Smooth muscle cell (in vitro differentiated cells): ENCODE measurements around the gene FGF14. TPM values are rescaled to one million over a fixed set of nuclear protein-coding genes. Genes with fewer than 3 reads are reported as not detected.

Experiments used
- DNase-seq: peaks from one replicate; lab custom pipeline; 2025; ENCODE audit not compliant: unreplicated experiment; lab: John Stamatoyannopoulos, UW
- H2AFZ ChIP-seq: fragments of 200-600 bp; sonication (generic); 2 replicates; pipeline ENCODE4 v1.6.0; 2016; ENCODE audit warnings: antibody characterized with exemption, low read depth, mild to moderate bottlenecking
- H3F3A ChIP-seq: fragments of 200-600 bp; sonication (generic); 2 replicates; pipeline ENCODE4 v1.6.0; 2017; ENCODE audit warnings: antibody characterized with exemption, low read depth
- H3K27ac ChIP-seq: fragments of 200-600 bp; sonication (generic); 2 replicates; pipeline ENCODE4 v1.5.1; 2016; ENCODE audit warnings: low read depth, mild to moderate bottlenecking
- H3K27me3 ChIP-seq: fragments of 200-600 bp; sonication (generic); 2 replicates; pipeline ENCODE4 v1.6.1; 2016; ENCODE audit warnings: low read depth, mild to moderate bottlenecking
- H3K36me3 ChIP-seq: fragments of 200-600 bp; sonication (generic); 2 replicates; pipeline ENCODE4 v1.5.1; 2016; ENCODE audit warnings: low read depth
- H3K4me1 ChIP-seq: fragments of 200-600 bp; sonication (generic); 2 replicates; pipeline ENCODE4 v1.5.1; 2016; ENCODE audit warnings: low read depth
- H3K4me2 ChIP-seq: fragments of 200-600 bp; sonication (generic); 2 replicates; pipeline ENCODE4 v1.6.0; 2016; ENCODE audit warnings: mild to moderate bottlenecking
- H3K4me3 ChIP-seq: fragments of 200-600 bp; sonication (generic); 2 replicates; pipeline ENCODE4 v1.5.1; 2016; ENCODE audit warnings: mild to moderate bottlenecking
- H3K79me2 ChIP-seq: fragments of 200-600 bp; sonication (generic); 2 replicates; pipeline ENCODE4 v1.6.0; 2016; ENCODE audit warnings: low read depth, mild to moderate bottlenecking
- H3K9ac ChIP-seq: fragments of 200-600 bp; sonication (generic); 2 replicates; pipeline ENCODE4 v1.6.0; 2016; ENCODE audit warnings: low read depth
- H3K9me3 ChIP-seq: fragments of 200-600 bp; sonication (generic); replicated peaks from 2 replicates; pipeline ENCODE4 v1.5.1; 2016; ENCODE audit warnings: low read depth
- H4K20me1 ChIP-seq: fragments of 200-600 bp; sonication (generic); 2 replicates; pipeline ENCODE4 v1.6.0; 2016; ENCODE audit warnings: low read depth
- WGBS: methylation state at CpG from one replicate; pipeline ENCODE4 v1.1.7; 2016; ENCODE audit warnings: low lambda C conversion rate; 5-methylcytosine and 5-hydroxymethylcytosine counted together
- polyA plus RNA-seq: library from polyadenylated mRNA; unstranded; fragments of >200 nt; fragmentation: Nextera tagmentation; extraction: Ambion mirVana; gene quantifications from 2 replicates; pipeline ENCODE4 v1.2.1, GENCODE V29; 2016
- total RNA-seq: library from RNA; depleted of rRNA; stranded (reverse); fragments of >200 nt; gene quantifications from 2 replicates; pipeline ENCODE4 v1.2.3, GENCODE V29; 2014
- TF ChIP-seq, protein P1 (sequence below): fragments of 200-600 bp; sonication (generic); IDR thresholded peaks from 2 replicates; pipeline ENCODE4 v1.5.1; 2017; ENCODE audit warnings: borderline replicate concordance, mild to moderate bottlenecking, antibody characterized with exemption; ENCODE audit not compliant: insufficient read depth, poor library complexity, severe bottlenecking

Gene FGF14
- total and polyA plus RNA-seq, 2 experiments from 2014 or later: 0.23 TPM; not detected in 1

- no peaks in the 10 kb centered on the region for H4K20me1 ChIP-seq
Measured at GRCh38 chr13:102132777-102133295, 269.0 kb downstream of the FGF14 start.

DNA sequence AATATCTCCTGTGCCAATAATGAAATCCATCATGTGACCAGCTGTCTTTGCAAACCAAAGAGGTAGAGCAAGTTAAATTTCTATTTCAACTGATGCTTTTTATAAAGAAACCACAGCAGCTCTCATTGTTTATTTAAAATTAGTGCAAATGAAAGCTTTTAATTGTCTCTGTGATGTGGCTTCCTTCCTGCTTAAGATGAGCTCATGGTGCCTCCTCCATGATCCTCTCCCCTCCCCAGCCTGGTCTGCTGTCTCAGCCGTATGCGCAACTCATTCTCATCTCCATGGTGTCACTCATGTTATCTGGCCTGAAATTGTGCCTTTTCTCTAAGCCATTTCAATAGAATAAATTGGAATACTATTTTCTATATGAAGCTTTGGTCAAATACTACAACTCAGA is 270.6 kb downstream of the FGF14 start:
- no peak overlapping the region for H3K4me3 ChIP-seq
- H3K27me3 ChIP-seq: no peaks in the 10 kb centered on the region
- H3K9ac ChIP-seq: no peak overlapping the region
- H3K27ac ChIP-seq: no peak overlapping the region
- H3K4me2 ChIP-seq: no peak overlapping the region
- no peaks in the 10 kb centered on the region for H3K79me2 ChIP-seq
- 61% methylated on average over 2 of the region's 2 CpGs for WGBS
- TF ChIP-seq, protein P1, sequence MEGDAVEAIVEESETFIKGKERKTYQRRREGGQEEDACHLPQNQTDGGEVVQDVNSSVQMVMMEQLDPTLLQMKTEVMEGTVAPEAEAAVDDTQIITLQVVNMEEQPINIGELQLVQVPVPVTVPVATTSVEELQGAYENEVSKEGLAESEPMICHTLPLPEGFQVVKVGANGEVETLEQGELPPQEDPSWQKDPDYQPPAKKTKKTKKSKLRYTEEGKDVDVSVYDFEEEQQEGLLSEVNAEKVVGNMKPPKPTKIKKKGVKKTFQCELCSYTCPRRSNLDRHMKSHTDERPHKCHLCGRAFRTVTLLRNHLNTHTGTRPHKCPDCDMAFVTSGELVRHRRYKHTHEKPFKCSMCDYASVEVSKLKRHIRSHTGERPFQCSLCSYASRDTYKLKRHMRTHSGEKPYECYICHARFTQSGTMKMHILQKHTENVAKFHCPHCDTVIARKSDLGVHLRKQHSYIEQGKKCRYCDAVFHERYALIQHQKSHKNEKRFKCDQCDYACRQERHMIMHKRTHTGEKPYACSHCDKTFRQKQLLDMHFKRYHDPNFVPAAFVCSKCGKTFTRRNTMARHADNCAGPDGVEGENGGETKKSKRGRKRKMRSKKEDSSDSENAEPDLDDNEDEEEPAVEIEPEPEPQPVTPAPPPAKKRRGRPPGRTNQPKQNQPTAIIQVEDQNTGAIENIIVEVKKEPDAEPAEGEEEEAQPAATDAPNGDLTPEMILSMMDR: no peak
- no peaks in the 10 kb centered on the region for H3F3A ChIP-seq
- no peaks in the 10 kb centered on the region for H3K9me3 ChIP-seq
- H4K20me1 ChIP-seq: no peaks in the 10 kb centered on the region
- H2AFZ ChIP-seq: no peak overlapping the region
- no peaks in the 10 kb centered on the region for H3K4me1 ChIP-seq
- H3K36me3 ChIP-seq: no peaks in the 10 kb centered on the region
- DNase-seq: no peak

More at GRCh38 chr13:102132777-102133295, 269.0 kb downstream of the FGF14 start:
- Histone ChIP-seq H3K4me3 (no peak overlapping the region), H3K9ac (no peak overlapping the region), H3K4me2 (no peak overlapping the region), H3F3A (no peaks in the 10 kb centered on the region), H3K27me3 (no peaks in the 10 kb centered on the region), H3K9me3 (no peaks in the 10 kb centered on the region), H3K79me2 (no peaks in the 10 kb centered on the region), H3K4me1 (no peaks in the 10 kb centered on the region), H2AFZ (no peak overlapping the region), H3K36me3 (no peaks in the 10 kb centered on the region), H3K27ac (no peak overlapping the region)
- DNase-seq: no peak
- 64% methylated on average over 3 of the region's 3 CpGs for WGBS
- TF ChIP-seq, protein P1: no peak

GRCh38 chr13:102128216-102128810 is 273.5 kb downstream of the FGF14 start:
- H3K4me2 ChIP-seq: no peak overlapping the region
- no peak for DNase-seq
- H3K27ac ChIP-seq: no peak overlapping the region
- no peaks in the 10 kb centered on the region for H3K36me3 ChIP-seq
- no peak overlapping the region for H3K4me3 ChIP-seq
- H4K20me1 ChIP-seq: no peaks in the 10 kb centered on the region
- H3K9me3 ChIP-seq: no peaks in the 10 kb centered on the region
- no peaks in the 10 kb centered on the region for H3K79me2 ChIP-seq
- TF ChIP-seq, protein P1: no peak
- H3F3A ChIP-seq: no peaks in the 10 kb centered on the region
- no peaks in the 10 kb centered on the region for H3K4me1 ChIP-seq
- no peaks in the 10 kb centered on the region for H3K27me3 ChIP-seq
- H3K9ac ChIP-seq: no peak overlapping the region
- H2AFZ ChIP-seq: no peak overlapping the region
- 75% methylated on average over 4 of the region's 4 CpGs for WGBS

DNA sequence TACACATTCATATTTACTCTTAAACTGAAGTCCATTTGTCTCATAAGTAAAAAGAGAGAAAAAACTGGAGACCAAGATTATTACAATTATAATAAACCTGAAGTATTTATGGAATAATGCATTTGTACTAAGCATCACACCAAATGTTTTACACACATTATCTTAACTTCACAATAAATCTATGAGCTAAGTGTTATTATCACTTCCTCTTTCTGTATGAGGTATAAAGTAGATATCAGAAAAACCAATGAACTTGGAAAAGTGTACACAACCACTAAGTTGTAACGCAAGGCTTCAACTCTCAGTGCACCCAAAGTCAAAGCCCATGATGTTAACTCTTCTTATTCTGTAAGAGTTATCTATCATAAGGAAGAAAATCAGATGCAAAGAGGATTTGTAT is 274.7 kb downstream of the FGF14 start:
- Histone ChIP-seq H3K4me2 (no peak overlapping the region), H2AFZ (no peak overlapping the region), H3K9ac (no peak overlapping the region), H3K36me3 (no peaks in the 10 kb centered on the region), H4K20me1 (no peaks in the 10 kb centered on the region), H3K27me3 (no peaks in the 10 kb centered on the region), H3K9me3 (no peaks in the 10 kb centered on the region), H3F3A (no peaks in the 10 kb centered on the region), H3K79me2 (no peaks in the 10 kb centered on the region), H3K4me1 (no peaks in the 10 kb centered on the region), H3K27ac (no peak overlapping the region), H3K4me3 (no peak overlapping the region)
- 98% methylated on average over 1 of the region's 1 CpG for WGBS
- no peak for DNase-seq
- TF ChIP-seq, protein P1: no peak
